ENCODE measurements around the gene KLHL25.
"Not testable (repeated sequence)": the region's sequence is repeated elsewhere in the genome, so short reads cannot be mapped to it uniquely, and the experiment has no call there.

The KLHL25 gene

DNA sequence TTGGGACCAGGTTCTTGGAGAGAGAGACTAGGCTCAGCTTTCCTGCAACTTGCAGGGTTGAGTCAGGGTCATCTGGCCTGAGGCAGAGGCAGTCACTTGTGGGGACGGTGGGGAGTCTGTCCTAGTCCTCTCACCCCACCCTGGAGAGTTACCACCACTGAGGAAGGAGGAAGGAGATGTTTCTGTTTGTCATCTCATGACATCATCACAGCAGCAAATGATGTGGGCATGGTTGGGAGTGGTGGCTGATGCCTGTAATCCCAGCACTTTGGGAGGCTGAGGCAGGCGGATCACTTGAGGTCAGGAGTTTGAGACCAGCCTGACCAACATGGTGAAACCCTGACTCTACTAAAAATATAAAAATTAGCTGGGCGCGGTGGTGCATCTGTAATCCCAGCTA lies 35.0 kb upstream of the KLHL25 start:
- not testable (repeated sequence) for H3K9me3 ChIP-seq (ENCODE audit: control insufficient read depth, low read length); H3K4me1 ChIP-seq (ENCODE audit: control insufficient read depth, insufficient read depth, low read length, poor library complexity, severe bottlenecking); H3K27ac ChIP-seq (ENCODE audit: insufficient read depth, low read length, poor library complexity, severe bottlenecking); H3K36me3 ChIP-seq (ENCODE audit: control insufficient read depth, insufficient read depth, low read length); H3K4me3 ChIP-seq (ENCODE audit: insufficient read depth, low read depth, low read length, poor library complexity, severe bottlenecking); H3K27me3 ChIP-seq (replicated peaks; ENCODE audit: control insufficient read depth, insufficient read depth, low read length, poor library complexity, severe bottlenecking); DNase-seq

DNA sequence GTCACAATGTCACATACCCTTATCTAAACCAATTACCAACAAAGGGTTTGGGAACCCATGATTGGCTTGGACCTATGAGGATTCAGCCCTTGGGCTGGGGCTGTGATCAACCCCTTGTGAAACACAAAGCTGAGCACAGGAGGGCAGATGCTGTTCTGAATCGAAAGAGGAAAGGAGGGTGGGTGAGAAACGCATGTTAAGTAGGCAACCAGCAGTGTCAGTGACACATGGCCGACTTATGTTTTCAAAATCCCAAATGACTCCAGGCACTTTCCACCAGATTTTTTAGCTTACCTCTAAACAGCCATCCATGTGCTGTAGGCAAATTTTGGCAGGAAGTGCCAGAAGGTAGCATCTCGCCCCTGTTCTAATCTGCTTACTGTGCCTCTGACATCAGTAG lies 34.1 kb upstream of the KLHL25 start:
- Histone ChIP-seq H3K4me3 (ENCODE audit: insufficient read depth, low read depth, low read length, poor library complexity, severe bottlenecking) (no peak overlapping the region), H3K4me1 (ENCODE audit: control insufficient read depth, insufficient read depth, low read length, poor library complexity, severe bottlenecking) (no peaks in the 10 kb centered on the region), H3K36me3 (ENCODE audit: control insufficient read depth, insufficient read depth, low read length) (no peaks in the 10 kb centered on the region), H3K27me3 (replicated peaks; ENCODE audit: control insufficient read depth, insufficient read depth, low read length, poor library complexity, severe bottlenecking) (no peaks in the 10 kb centered on the region), H3K27ac (ENCODE audit: insufficient read depth, low read length, poor library complexity, severe bottlenecking) (no peak overlapping the region), H3K9me3 (ENCODE audit: control insufficient read depth, low read length) (no peaks in the 10 kb centered on the region)
- DNase-seq, result no peak

DNA sequence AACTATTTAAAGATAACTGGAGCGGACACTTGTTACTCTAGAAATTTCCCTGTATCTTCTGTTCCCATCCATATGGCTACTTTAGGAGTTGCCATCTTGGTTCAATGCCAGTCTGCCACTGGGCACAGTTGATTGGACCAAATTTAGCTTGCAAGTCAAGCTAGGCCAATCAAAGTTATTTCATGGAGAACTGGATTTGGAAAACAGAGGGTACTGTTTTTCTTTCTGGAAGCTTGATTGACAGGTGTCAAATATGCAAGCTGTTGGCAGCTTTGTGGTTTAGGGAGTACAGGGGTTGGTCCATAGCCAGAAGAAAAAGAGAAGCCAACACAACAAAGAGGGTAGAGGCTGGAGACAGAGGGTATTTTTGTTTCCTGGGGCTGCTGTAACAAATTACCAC lies 33.4 kb upstream of the KLHL25 start:
- Histone ChIP-seq H3K4me1 (ENCODE audit: control insufficient read depth, insufficient read depth, low read length, poor library complexity, severe bottlenecking) (no peaks in the 10 kb centered on the region), H3K9me3 (ENCODE audit: control insufficient read depth, low read length) (no peaks in the 10 kb centered on the region), H3K4me3 (ENCODE audit: insufficient read depth, low read depth, low read length, poor library complexity, severe bottlenecking) (no peak overlapping the region), H3K27me3 (replicated peaks; ENCODE audit: control insufficient read depth, insufficient read depth, low read length, poor library complexity, severe bottlenecking) (no peaks in the 10 kb centered on the region), H3K36me3 (ENCODE audit: control insufficient read depth, insufficient read depth, low read length) (no peaks in the 10 kb centered on the region), H3K27ac (ENCODE audit: insufficient read depth, low read length, poor library complexity, severe bottlenecking) (no peak overlapping the region)
- DNase-seq, result no peak

DNA sequence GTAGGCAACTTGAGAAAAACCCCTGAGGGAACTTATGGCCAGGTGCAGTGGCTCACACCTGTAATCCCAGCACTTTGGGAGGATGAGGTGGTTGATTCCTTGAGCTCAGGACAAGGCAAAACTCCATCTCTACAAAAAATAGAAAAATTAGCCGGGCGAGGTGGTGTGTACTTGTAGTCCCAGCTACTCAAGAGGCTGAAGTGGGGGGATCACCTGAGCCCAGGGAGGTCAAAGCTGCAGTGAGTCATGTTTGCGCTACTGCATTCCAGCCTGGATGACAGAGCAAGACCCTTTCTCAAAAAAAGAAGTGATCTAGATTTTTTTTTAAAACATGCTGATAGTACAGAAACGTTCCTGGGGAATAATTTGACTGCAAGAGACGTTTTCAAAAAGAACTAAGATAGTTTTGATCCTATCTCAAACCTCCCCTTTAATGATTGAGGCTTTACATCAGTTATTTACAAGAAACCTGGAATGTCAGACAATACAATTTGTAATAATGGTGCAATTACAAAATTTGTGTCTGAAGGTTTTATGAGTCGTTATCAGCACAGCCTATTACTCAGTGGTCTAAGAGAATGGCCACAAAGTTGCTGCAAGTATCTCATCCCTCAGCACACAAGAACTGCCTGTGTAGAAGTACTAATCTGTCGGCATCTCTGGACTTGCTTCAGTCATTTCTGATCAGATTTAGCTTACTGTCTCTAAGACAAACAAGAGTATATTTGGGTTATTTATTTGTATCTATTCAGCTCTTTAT lies 32.2 kb upstream of the KLHL25 start:
- Histone ChIP-seq H3K4me3 (ENCODE audit: insufficient read depth, low read depth, low read length, poor library complexity, severe bottlenecking) (no peak overlapping the region), H3K27me3 (replicated peaks; ENCODE audit: control insufficient read depth, insufficient read depth, low read length, poor library complexity, severe bottlenecking) (no peaks in the 10 kb centered on the region)

DNA sequence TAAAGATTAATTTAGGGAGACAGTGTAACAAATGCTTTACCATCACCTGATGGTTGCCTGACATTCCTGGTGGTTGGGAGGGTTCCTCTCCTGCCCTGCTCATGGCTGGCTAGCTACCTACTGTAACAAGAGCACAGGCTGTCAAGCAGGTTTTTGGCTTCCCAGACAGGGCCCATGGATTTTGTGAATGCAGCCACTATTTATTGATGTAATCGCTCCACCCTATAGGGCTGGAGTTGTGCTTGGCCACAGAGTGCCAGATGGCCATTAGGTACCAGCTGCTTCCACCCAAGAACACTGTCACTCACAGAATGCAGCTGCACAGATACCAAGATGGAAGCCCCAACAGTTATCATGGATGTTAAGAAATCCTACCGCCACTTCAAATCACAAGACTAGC lies 31.0 kb upstream of the KLHL25 start:
- Histone ChIP-seq H3K36me3 (ENCODE audit: control insufficient read depth, insufficient read depth, low read length) (no peaks in the 10 kb centered on the region), H3K4me1 (ENCODE audit: control insufficient read depth, insufficient read depth, low read length, poor library complexity, severe bottlenecking) (no peaks in the 10 kb centered on the region), H3K9me3 (ENCODE audit: control insufficient read depth, low read length) (no peaks in the 10 kb centered on the region), H3K27me3 (replicated peaks; ENCODE audit: control insufficient read depth, insufficient read depth, low read length, poor library complexity, severe bottlenecking) (no peaks in the 10 kb centered on the region), H3K27ac (ENCODE audit: insufficient read depth, low read length, poor library complexity, severe bottlenecking) (no peak overlapping the region), H3K4me3 (ENCODE audit: insufficient read depth, low read depth, low read length, poor library complexity, severe bottlenecking) (no peak overlapping the region)
- DNase-seq, result no peak

More for the DNA sequence above, 32.2 kb upstream of the KLHL25 start:
- no peaks in the 10 kb centered on the region for H3K9me3 ChIP-seq (ENCODE audit: control insufficient read depth, low read length)
- no peak for DNase-seq
- H3K27ac ChIP-seq (ENCODE audit: insufficient read depth, low read length, poor library complexity, severe bottlenecking), result no peak overlapping the region
- H3K36me3 ChIP-seq (ENCODE audit: control insufficient read depth, insufficient read depth, low read length), result no peaks in the 10 kb centered on the region
- no peaks in the 10 kb centered on the region for H3K4me1 ChIP-seq (ENCODE audit: control insufficient read depth, insufficient read depth, low read length, poor library complexity, severe bottlenecking)

DNA sequence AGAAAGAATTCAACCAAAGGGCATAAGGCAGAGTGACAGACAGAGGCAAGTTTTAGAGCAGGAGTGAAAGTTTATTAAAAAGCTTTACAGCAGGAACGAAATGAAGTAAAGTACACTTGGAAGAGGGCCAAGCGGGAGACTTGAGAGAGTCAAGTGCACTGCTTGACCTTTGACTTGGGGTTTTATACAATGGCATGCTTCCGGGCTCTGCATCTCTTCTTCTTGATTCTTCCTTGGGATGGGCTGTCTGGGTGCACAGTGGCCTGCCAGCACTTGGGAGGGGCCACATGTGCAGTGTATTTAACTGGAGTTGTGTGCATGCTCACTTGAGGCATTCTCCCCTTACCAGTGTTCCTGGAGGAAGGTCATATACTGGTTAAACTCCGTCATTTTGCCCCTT lies 30.4 kb upstream of the KLHL25 start:
- Histone ChIP-seq H3K9me3 (ENCODE audit: control insufficient read depth, low read length) (no peaks in the 10 kb centered on the region), H3K36me3 (ENCODE audit: control insufficient read depth, insufficient read depth, low read length) (no peaks in the 10 kb centered on the region), H3K4me3 (ENCODE audit: insufficient read depth, low read depth, low read length, poor library complexity, severe bottlenecking) (no peak overlapping the region), H3K4me1 (ENCODE audit: control insufficient read depth, insufficient read depth, low read length, poor library complexity, severe bottlenecking) (no peaks in the 10 kb centered on the region), H3K27ac (ENCODE audit: insufficient read depth, low read length, poor library complexity, severe bottlenecking) (no peak overlapping the region), H3K27me3 (replicated peaks; ENCODE audit: control insufficient read depth, insufficient read depth, low read length, poor library complexity, severe bottlenecking) (no peaks in the 10 kb centered on the region)
- DNase-seq, result no peak

DNA sequence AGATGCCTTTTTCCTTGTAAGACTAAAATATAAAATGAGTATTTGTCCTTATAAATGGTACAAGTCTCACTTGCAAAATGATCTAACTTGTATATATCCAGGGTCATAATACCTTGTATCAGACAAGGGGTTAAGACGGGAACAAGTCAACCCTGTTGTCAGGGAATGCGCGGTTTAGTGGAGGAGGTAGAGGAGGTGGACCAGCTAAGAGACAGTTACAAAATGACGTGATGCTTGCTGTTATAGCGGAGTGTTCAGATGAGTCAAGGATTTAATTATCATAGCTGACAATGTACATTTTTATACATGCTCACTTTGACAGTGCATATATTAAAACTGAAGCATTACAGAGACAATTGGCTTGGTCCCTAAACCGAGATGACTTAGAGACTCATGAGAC lies 26.8 kb upstream of the KLHL25 start:
- H3K4me1 ChIP-seq (ENCODE audit: control insufficient read depth, insufficient read depth, low read length, poor library complexity, severe bottlenecking), result no peaks in the 10 kb centered on the region
- no peaks in the 10 kb centered on the region for H3K9me3 ChIP-seq (ENCODE audit: control insufficient read depth, low read length)
- no peaks in the 10 kb centered on the region for H3K27me3 ChIP-seq (replicated peaks; ENCODE audit: control insufficient read depth, insufficient read depth, low read length, poor library complexity, severe bottlenecking)
- no peak for DNase-seq
- H3K27ac ChIP-seq (ENCODE audit: insufficient read depth, low read length, poor library complexity, severe bottlenecking), result no peak overlapping the region
- H3K4me3 ChIP-seq (ENCODE audit: insufficient read depth, low read depth, low read length, poor library complexity, severe bottlenecking), result no peak overlapping the region
- H3K36me3 ChIP-seq (ENCODE audit: control insufficient read depth, insufficient read depth, low read length), result no peaks in the 10 kb centered on the region

DNA sequence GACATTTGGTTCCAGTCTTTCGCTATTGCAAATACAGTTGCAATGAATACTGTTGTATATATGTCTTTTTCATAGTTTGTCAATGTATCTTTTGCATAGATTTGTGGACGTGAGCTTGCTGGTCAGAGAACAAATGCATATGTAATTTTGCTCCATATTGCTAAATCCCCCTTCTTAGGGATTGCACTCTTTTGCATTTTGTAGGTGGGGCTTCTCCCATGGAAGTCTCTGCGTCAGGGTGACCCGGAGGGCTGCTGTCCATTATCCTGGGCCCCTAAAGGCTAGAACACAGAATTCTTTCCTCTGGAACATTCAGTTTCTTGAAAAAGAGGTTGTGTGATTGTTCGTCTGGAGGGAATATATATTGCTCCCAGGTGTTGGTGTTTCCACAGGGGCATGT lies 25.2 kb upstream of the KLHL25 start:
- no peak for DNase-seq
- no peaks in the 10 kb centered on the region for H3K36me3 ChIP-seq (ENCODE audit: control insufficient read depth, insufficient read depth, low read length)
- no peaks in the 10 kb centered on the region for H3K27me3 ChIP-seq (replicated peaks; ENCODE audit: control insufficient read depth, insufficient read depth, low read length, poor library complexity, severe bottlenecking)
- no peak overlapping the region for H3K4me3 ChIP-seq (ENCODE audit: insufficient read depth, low read depth, low read length, poor library complexity, severe bottlenecking)
- no peaks in the 10 kb centered on the region for H3K9me3 ChIP-seq (ENCODE audit: control insufficient read depth, low read length)
- no peak overlapping the region for H3K27ac ChIP-seq (ENCODE audit: insufficient read depth, low read length, poor library complexity, severe bottlenecking)
- no peaks in the 10 kb centered on the region for H3K4me1 ChIP-seq (ENCODE audit: control insufficient read depth, insufficient read depth, low read length, poor library complexity, severe bottlenecking)

DNA sequence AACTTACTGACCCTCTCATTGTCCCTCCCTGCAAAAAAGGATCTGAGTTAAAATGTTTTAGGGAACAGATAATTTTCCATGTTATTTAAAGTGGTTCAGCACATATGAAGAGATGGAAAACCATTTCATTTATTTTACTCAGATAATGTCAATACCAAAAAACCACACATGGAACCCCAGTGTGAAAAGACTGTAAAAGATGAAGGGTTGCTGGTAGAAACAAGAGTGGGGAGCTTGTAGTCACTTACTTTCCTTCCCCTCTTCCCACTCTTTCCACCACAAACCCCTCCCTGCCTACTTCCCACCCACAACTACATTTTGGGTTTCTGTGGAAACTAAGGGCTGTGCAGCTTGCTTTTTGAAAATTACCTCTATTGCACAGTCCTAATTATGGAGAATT lies 18.5 kb upstream of the KLHL25 start:
- DNase-seq, result no peak
- Histone ChIP-seq H3K4me1 (ENCODE audit: control insufficient read depth, insufficient read depth, low read length, poor library complexity, severe bottlenecking) (no peaks in the 10 kb centered on the region), H3K4me3 (ENCODE audit: insufficient read depth, low read depth, low read length, poor library complexity, severe bottlenecking) (no peak overlapping the region), H3K36me3 (ENCODE audit: control insufficient read depth, insufficient read depth, low read length) (no peaks in the 10 kb centered on the region), H3K9me3 (ENCODE audit: control insufficient read depth, low read length) (no peaks in the 10 kb centered on the region), H3K27ac (ENCODE audit: insufficient read depth, low read length, poor library complexity, severe bottlenecking) (no peak overlapping the region), H3K27me3 (replicated peaks; ENCODE audit: control insufficient read depth, insufficient read depth, low read length, poor library complexity, severe bottlenecking) (no peaks in the 10 kb centered on the region)

DNA sequence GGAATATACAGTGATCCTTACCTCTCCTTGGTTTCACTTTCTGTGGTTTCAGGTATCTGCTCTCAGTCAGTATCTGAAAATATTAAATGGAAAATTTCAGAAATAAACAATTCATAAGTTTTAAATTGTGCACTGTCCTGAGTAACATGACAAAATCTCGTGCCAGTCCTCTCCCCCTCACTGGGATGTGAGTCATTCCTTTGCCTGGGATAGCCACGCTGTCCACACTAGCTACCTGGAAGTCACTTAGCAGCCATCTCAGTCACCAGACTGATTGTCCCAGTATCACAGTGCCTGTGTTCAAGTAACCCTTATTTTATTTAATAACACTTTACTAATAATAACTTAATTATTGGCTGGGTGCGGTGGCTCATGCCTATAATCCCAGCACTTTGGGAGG lies 15.3 kb upstream of the KLHL25 start:
- no peaks in the 10 kb centered on the region for H3K9me3 ChIP-seq (ENCODE audit: control insufficient read depth, low read length)
- H3K27ac ChIP-seq (ENCODE audit: insufficient read depth, low read length, poor library complexity, severe bottlenecking), result no peak overlapping the region
- DNase-seq, result no peak
- H3K4me3 ChIP-seq (ENCODE audit: insufficient read depth, low read depth, low read length, poor library complexity, severe bottlenecking), result no peak overlapping the region
- no peaks in the 10 kb centered on the region for H3K27me3 ChIP-seq (replicated peaks; ENCODE audit: control insufficient read depth, insufficient read depth, low read length, poor library complexity, severe bottlenecking)
- H3K36me3 ChIP-seq (ENCODE audit: control insufficient read depth, insufficient read depth, low read length), result no peaks in the 10 kb centered on the region
- H3K4me1 ChIP-seq (ENCODE audit: control insufficient read depth, insufficient read depth, low read length, poor library complexity, severe bottlenecking), result no peaks in the 10 kb centered on the region
